HepG2 (cell line): ENCODE results near the gene NFASC.

Experiments
- BRCA1 ChIP-seq: sonication (generic); formaldehyde crosslinking; IDR thresholded peaks from 2 replicates; pipeline ENCODE4 v1.4.0; 2020; ENCODE audit warnings: missing genetic modification reagents
- IKZF1 ChIP-seq: fragments of 450-650 bp; IDR thresholded peaks from 2 replicates; pipeline ENCODE4 v1.7.1; 2016
- MAFK ChIP-seq, 2 experiments: IDR thresholded peaks in 1 of 2; conservative IDR thresholded peaks in 1 of 2; 2 replicates each; pipeline ENCODE4 v1.6.1; 2011; ENCODE audit warnings: improper control_type of control experiment in 2 of 2, low read length in 2 of 2
- NRL ChIP-seq: sonication (generic); formaldehyde crosslinking; IDR thresholded peaks from 2 replicates; pipeline ENCODE4 v1.5.0; 2020; ENCODE audit warnings: missing genetic modification reagents, mild to moderate bottlenecking, moderate library complexity, borderline replicate concordance
- POLR2AphosphoS5 ChIP-seq: IDR thresholded peaks from 2 replicates; pipeline ENCODE4 v1.6.1; 2012; ENCODE audit warnings: low read depth, low read length
- ZNF331 ChIP-seq: sonication (generic); formaldehyde crosslinking; IDR thresholded peaks from 2 replicates; pipeline ENCODE4 v1.4.0; 2020; ENCODE audit warnings: missing genetic modification reagents
- ZNF607 ChIP-seq: sonication (generic); formaldehyde crosslinking; IDR thresholded peaks from 2 replicates; pipeline ENCODE4 v1.5.1; 2020; ENCODE audit warnings: missing genetic modification reagents, mild to moderate bottlenecking, borderline replicate concordance
- TF ChIP-seq, protein P1 (sequence below): sonication (generic); formaldehyde crosslinking; IDR thresholded peaks from 2 replicates; pipeline ENCODE4 v1.5.0; 2020; ENCODE audit warnings: mild to moderate bottlenecking, missing genetic modification reagents, moderate library complexity
- TF ChIP-seq, protein P2 (sequence below): sonication (generic); formaldehyde crosslinking; IDR thresholded peaks from 2 replicates; pipeline ENCODE4 v1.5.1; 2020; ENCODE audit warnings: missing genetic modification reagents, mild to moderate bottlenecking, borderline replicate concordance
- TF ChIP-seq, protein P3 (sequence below): sonication (generic); formaldehyde crosslinking; IDR thresholded peaks from 2 replicates; pipeline ENCODE4 v1.8.0; 2022; ENCODE audit warnings: mild to moderate bottlenecking, missing genetic modification reagents, moderate library complexity
- TF ChIP-seq, protein P4 (sequence below): sonication (generic); formaldehyde crosslinking; conservative IDR thresholded peaks from 2 replicates; pipeline ENCODE4 v1.5.0; 2020; ENCODE audit warnings: missing genetic modification reagents

DNA sequence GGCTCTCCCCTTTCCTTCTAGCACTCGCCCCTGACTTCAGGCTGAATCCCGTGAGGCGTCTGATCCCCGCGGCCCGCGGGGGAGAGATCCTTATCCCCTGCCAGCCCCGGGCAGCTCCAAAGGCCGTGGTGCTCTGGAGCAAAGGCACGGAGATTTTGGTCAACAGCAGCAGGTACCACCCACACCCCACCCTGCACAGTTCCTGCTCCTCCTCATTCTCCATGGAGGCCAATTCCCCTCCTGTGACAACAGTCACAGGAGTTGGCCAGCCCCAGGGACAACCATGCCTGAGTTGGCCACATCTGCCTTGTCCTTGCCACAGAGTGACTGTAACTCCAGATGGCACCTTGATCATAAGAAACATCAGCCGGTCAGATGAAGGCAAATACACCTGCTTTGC is 193.6 kb downstream of the NFASC start:
- TF ChIP-seq POLR2AphosphoS5, result no peak
- TF ChIP-seq IKZF1, result no peak
- TF ChIP-seq, protein P1, sequence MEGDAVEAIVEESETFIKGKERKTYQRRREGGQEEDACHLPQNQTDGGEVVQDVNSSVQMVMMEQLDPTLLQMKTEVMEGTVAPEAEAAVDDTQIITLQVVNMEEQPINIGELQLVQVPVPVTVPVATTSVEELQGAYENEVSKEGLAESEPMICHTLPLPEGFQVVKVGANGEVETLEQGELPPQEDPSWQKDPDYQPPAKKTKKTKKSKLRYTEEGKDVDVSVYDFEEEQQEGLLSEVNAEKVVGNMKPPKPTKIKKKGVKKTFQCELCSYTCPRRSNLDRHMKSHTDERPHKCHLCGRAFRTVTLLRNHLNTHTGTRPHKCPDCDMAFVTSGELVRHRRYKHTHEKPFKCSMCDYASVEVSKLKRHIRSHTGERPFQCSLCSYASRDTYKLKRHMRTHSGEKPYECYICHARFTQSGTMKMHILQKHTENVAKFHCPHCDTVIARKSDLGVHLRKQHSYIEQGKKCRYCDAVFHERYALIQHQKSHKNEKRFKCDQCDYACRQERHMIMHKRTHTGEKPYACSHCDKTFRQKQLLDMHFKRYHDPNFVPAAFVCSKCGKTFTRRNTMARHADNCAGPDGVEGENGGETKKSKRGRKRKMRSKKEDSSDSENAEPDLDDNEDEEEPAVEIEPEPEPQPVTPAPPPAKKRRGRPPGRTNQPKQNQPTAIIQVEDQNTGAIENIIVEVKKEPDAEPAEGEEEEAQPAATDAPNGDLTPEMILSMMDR, result no peak
- TF ChIP-seq ZNF331, result no peak
- TF ChIP-seq, protein P2, sequence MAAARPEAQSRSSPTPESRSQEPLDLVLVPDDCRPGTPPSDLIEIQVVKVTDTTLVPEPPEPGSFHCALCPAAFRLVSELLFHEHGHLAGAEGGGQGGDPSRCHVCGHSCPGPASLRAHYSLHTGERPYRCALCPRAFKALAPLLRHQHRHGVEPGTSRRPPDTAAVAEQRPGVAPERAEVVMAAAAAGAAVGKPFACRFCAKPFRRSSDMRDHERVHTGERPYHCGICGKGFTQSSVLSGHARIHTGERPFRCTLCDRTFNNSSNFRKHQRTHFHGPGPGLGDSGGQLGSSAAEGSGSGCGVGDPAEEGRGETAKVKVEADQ, result no peak
- no peak for TF ChIP-seq ZNF607 (CRISPR knock-in tag)
- no peak for TF ChIP-seq NRL (CRISPR knock-in tag)
- TF ChIP-seq, protein P3, sequence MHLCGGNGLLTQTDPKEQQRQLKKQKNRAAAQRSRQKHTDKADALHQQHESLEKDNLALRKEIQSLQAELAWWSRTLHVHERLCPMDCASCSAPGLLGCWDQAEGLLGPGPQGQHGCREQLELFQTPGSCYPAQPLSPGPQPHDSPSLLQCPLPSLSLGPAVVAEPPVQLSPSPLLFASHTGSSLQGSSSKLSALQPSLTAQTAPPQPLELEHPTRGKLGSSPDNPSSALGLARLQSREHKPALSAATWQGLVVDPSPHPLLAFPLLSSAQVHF, result no peak
- no peak for TF ChIP-seq BRCA1 (CRISPR knock-in tag)
- TF ChIP-seq MAFK (conservative IDR thresholded peaks at IDR 0.05 in 1 of 2, IDR thresholded peaks at IDR 0.05 in 1 of 2; ENCODE audit: low read length in 2 of 2), result no peak
- TF ChIP-seq, protein P4, sequence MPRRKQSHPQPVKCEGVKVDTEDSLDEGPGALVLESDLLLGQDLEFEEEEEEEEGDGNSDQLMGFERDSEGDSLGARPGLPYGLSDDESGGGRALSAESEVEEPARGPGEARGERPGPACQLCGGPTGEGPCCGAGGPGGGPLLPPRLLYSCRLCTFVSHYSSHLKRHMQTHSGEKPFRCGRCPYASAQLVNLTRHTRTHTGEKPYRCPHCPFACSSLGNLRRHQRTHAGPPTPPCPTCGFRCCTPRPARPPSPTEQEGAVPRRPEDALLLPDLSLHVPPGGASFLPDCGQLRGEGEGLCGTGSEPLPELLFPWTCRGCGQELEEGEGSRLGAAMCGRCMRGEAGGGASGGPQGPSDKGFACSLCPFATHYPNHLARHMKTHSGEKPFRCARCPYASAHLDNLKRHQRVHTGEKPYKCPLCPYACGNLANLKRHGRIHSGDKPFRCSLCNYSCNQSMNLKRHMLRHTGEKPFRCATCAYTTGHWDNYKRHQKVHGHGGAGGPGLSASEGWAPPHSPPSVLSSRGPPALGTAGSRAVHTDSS, result no peak
